Left renal cortex interstitium (tissue), 4 donors: ENCODE results near the gene PEG3. TPM values are rescaled to one million over a fixed set of nuclear protein-coding genes. Genes with fewer than 3 reads are reported as not detected.

Experiments
- DNase-seq, 4 donors: peaks; one replicate each; pipeline ENCODE4 v3.0.0-alpha.2; 2013; ENCODE audit warnings: low read depth in 4 of 4, low spot score in 2 of 4, missing footprints in 1 of 4
- polyA plus RNA-seq, 4 donors: library from polyadenylated mRNA; unstranded; fragments of 120-200 nt; gene quantifications; one replicate each; pipeline ENCODE4 v1.2.1, GENCODE V29; 2013; ENCODE audit not compliant: insufficient read length in 4 of 4

The PEG3 gene
- polyA plus RNA-seq, 4 donors, result 50.6 to 95.4 (median 77.1) TPM

GRCh38 chr19:56839652-56840450, 675 bp downstream of the PEG3 start:
- peak in 3 of 4 donors; percentile 83 to 90 (median 89) for DNase-seq

GRCh38 chr19:56838909-56839651, 1.4 kb downstream of the PEG3 start:
- peak; percentile 87 to 92 (median 90) for DNase-seq

DNA sequence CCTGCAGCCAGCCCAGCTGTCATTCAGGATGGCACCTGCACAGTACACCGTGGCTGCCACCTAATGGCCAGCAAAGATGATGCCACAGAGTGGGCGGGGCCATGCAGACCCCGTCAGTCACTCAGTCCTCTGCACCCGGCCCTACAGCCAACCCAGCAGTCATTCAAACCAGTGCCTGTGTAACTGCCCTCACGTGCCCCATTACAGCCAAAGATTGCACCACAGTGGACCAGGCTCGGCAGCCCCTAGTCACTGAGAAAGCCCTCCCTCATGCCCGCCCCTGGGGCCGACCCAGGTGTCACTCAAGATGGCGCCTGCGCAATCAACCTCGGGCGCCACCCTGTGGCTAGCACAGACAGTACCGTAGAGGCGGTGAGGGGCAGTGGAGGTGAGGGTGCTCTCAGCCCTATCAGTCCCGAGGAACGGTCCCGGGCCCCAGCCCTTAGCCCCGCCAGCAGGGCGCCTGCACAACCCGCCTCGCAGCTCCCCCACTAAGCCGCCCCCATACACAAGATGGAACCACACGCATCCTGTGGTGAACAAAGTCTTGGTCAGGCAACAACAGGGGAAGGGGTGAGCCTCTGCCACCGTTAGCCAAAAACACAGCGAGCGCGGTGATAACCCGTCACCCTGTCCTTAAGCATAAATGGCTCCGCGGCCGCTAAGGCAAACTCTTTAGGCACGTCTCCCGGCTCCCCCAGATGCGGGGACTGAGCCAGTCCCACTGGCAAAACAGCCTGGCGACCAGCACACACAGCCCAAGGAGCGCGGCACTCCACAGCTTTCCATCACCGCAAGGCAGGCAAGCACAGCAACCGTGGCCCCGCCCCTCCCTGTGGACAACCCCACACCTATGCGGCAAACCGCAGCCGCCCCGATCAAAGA, 2.3 kb downstream of the PEG3 start:
- peak; percentile 43 to 67 (median 56) for DNase-seq

- DNase-seq, result peak; percentile 47 to 66 (median 65)
Observed at GRCh38 chr19:56837492-56838023, 3.0 kb downstream of the PEG3 start.

GRCh38 chr19:56837004-56837403, 3.5 kb downstream of the PEG3 start:
- no peak for DNase-seq

DNA sequence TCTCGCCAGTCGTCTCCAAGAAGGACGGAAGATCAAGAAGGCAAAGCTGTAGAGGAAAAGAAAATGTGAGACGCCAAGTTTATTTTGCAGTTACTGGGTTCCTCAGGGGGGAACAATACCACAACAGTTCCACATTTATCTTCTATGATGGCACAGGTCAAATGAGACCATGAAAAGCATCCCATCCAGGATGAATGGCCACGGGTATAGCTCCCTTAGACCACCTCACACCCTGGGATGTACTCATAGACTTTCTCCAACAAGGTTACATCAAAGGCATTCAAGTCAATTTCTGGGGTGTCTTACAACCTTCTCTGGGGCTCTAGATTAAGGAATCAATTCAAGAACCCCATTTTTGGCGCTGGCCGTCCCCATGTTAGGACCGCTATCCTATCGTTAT, 4.5 kb downstream of the PEG3 start:
- DNase-seq, result no peak

DNA sequence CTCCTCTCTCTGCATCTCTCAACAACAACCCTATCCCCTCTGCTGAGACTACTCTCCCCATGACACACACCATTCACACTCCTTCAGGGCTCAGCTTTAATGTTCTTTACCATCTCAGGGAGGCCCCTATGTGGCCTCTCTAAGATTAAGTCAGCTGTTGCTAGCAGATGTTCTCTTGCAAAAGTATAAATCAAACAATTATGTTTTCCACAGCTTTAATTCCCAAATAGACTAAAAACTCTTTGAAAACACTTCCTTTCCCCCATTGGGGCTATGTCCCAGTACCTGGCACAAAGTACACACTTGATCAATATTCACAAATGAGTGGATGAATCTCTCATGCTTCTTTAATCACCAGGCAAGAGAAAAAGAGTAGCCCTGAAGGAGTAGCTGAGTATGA, 5.1 kb downstream of the PEG3 start:
- no peak for DNase-seq

GRCh38 chr19:56834564-56835375, 5.8 kb downstream of the PEG3 start:
- DNase-seq, result no peak

DNA sequence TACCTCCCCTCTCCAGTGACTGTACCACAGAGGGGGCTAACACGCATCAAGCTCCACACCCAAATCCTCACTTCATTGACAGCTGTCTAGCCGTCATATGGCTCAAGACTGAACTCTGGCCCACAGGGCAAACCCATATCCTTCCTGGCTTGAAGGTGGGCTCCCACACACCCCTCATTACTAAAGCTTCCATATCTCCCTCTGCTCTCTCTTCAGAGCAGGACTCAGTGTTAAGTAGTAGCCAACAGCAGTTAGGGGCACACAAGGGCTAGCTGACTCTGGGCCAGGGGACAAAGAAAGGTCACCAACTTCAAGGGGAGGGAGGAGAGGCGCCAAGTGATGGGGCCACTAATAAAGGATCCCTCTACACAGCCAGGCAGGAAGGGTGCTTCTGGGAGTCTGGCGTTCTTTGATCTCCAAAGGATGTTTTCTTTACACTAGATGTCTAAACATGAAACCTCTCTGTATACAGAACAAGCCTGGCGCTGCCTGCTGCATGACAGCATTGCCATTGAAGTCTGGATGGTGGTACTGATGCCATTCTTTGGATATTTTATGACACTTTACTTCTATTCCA, 8.1 kb downstream of the PEG3 start:
- DNase-seq, result no peak

DNA sequence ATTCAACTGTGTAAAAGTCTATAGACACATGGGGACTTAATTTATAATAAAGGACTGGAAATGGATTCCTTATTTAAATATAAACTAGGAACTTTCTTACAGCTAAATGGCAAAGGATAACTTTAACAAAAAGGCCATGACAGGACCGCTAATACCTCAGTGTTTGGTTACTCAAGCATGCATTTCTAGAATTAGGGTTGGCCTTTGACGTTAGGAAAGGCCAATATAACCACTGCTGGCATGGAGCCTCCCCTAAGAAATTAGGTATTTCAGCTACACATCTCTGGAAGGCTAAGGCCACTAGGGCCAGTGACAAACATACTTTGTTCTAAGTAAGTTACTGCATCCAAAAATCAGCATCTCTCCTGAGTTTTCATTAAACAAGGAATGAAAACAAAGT, 9.3 kb downstream of the PEG3 start:
- DNase-seq, result no peak

DNA sequence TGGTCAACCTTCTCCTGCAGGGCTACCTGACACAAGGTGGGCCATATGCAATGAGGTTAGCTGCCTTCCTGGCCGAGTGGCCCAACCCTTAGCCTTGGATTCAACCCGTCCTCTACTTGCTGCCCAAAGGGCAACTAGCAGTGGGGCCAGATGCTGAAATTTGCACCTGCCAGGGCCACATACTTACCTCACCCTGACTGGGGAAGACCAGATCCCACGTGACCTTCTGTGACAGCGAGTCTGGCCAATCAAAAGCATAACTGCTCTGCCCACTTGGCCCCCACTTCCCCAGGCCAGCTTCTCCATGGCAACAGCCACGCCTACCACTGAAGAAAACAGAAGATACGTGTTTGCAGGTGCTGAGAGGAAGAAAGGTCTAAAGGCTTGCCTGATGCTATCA, 10.9 kb downstream of the PEG3 start:
- DNase-seq, result no peak

DNA sequence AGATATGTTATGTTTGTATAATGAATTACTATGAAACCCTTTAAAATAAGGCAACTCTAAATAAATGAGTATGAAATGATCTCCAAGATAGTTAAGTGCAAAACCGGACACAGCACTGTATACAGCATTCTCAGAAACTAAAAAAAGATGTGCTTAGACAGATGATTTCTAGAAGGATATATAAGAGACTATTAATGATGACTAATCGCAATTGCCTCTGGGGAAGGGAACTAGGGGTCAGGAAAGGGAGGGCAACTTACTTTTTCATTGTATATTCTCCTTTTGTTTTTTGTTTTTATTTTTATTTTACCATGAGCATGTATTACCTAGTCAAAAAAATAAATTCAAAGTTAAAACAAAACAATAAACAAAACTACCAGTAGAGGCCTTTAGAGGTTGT, 12.8 kb downstream of the PEG3 start:
- no peak for DNase-seq

GRCh38 chr19:56823956-56824355, 16.6 kb downstream of the PEG3 start:
- DNase-seq, result no peak

DNA sequence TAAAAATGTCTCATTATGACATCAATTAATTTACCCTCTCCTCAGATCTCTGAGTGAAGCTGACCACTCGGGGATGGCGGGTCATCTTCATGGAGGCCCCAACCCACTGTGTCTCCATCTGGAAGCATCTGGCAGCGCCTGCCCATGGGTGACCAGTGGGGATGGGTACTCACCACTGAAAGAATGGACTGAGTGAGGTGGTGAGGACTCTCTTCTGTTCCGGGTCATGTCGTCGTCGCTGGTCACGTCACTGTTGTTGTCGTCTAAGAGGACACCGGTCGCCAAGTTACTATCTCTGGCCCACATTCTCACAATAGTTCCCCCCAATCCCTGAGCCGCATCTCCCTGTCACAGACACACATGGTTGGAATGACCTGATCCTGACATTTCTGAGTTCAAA, 17.1 kb downstream of the PEG3 start:
- no peak for DNase-seq

- no peak for DNase-seq
Observed at GRCh38 chr19:56822755-56823154, 17.8 kb downstream of the PEG3 start.

- DNase-seq, result no peak
Observed at GRCh38 chr19:56821675-56822074, 18.9 kb downstream of the PEG3 start.

DNA sequence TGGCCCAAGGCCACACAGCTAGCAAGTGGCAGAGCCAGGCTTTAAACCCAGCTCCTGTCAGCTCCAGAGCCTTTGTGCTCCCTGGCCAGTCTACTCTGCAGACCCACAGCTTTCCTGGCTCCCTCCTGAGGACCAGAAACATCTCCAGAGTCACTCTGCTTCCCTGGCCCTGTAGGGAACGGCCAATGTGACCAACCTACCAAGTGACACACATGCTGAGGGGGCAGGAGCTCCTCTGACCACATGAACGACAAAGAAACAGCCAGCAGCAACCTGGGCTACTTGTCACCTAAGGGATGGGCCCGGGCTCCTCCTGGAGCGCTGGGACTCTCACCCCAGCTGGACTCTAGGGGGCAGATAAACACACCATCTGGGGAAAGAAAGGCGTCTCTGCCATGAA, 19.3 kb downstream of the PEG3 start:
- no peak for DNase-seq

DNA sequence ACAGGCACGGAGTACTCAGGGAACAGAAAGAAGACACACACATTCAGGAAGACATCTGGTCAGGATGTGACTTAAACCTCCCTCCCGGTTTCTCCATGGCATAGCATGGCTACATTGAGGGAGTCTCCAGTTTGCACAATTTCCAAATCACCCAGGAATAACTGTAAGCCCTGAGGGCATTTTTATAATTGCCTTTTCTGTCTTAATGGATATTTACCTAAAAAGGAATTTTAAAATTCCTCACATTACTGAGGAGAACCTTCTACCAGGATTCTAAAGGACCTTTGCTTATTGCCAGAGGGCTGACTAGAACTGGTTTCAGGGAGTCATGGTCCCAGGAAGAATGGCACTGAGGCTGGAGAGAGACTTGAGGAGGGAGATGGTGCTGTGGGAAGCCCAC, 21.4 kb downstream of the PEG3 start:
- no peak for DNase-seq

- no peak for DNase-seq
Observed at GRCh38 chr19:56814656-56815055, 25.9 kb downstream of the PEG3 start.

DNA sequence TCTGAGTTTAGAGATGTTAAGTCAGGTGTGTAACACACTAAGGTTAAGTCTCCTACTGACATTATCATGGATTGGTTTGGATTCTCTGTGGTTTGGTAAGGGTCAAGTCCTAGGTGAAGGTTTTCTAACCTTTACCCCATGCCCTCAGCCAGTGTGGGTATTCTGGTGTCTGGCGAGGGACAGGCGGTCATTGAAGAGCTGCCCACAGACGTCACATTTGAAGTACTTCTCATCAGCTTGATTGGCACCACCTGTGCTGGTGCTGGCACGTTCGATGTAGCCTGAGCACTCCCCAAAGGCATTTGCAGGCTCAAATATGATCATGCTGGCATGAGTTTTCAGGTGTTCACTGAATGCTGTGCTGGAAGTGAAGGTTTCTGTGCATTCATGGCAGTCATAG, 27.0 kb downstream of the PEG3 start:
- DNase-seq, result no peak
